K562 (cell line): ENCODE data around the gene AGAP1. TPM values are rescaled to one million over a fixed set of nuclear protein-coding genes. Genes with fewer than 3 reads are reported as not detected.

Experiments used
- DDX20 ChIP-seq: fragments of 450-650 bp; IDR thresholded peaks from 2 replicates; pipeline ENCODE4 v1.6.1; 2016; ENCODE audit warnings: missing genetic modification characterization, low read depth, mild to moderate bottlenecking, missing compliant biosample characterization, moderate library complexity
- DMBX1 ChIP-seq: fragments of 250-450 bp; sonication (Bioruptor Pico); IDR thresholded peaks from 2 replicates; pipeline ENCODE4 v1.8.0; 2022; ENCODE audit warnings: inconsistent platforms, mild to moderate bottlenecking, moderate library complexity, borderline replicate concordance
- HDAC8 ChIP-seq: fragments of 450-650 bp; IDR thresholded peaks from 2 replicates; pipeline ENCODE4 v1.6.1; 2016; ENCODE audit warnings: mild to moderate bottlenecking, missing genetic modification characterization, moderate library complexity, missing compliant biosample characterization
- HNRNPK ChIP-seq: fragments of 200-400 bp; formaldehyde crosslinking; IDR thresholded peaks from one replicate; pipeline ENCODE4 v1.6.1; 2018; ENCODE audit warnings: mild to moderate bottlenecking, low read depth, low read length; ENCODE audit not compliant: poor library complexity, severe bottlenecking
- IRF1 ChIP-seq: sonication (generic); formaldehyde crosslinking; IDR thresholded peaks from 2 replicates; pipeline ENCODE4 v1.8.0; 2022; ENCODE audit warnings: missing genetic modification reagents, mild to moderate bottlenecking, borderline replicate concordance
- KLF1 ChIP-seq: fragments of 450-650 bp; IDR thresholded peaks from 2 replicates; pipeline ENCODE4 v1.6.1; 2016; ENCODE audit warnings: missing genetic modification characterization, missing compliant biosample characterization
- NELFE ChIP-seq: IDR thresholded peaks from 2 replicates; pipeline ENCODE4 v1.6.1; 2011; ENCODE audit warnings: mild to moderate bottlenecking; ENCODE audit not compliant: insufficient read depth, insufficient read length
- PHF21A ChIP-seq: fragments of 450-650 bp; IDR thresholded peaks from 2 replicates; pipeline ENCODE4 v1.6.1; 2017; ENCODE audit warnings: low read depth, borderline replicate concordance
- POLR2AphosphoS2 ChIP-seq: IDR thresholded peaks from 2 replicates; pipeline ENCODE4 v1.6.1; 2012; ENCODE audit warnings: low read length, improper control_type of control experiment
- SMC3 ChIP-seq: conservative IDR thresholded peaks from 2 replicates; pipeline ENCODE4 v1.6.1; 2011; ENCODE audit warnings: low read depth, low read length, improper control_type of control experiment; ENCODE audit not compliant: insufficient read depth
- STAT5A ChIP-seq: IDR thresholded peaks from 2 replicates; pipeline ENCODE4 v1.6.1; 2012; ENCODE audit warnings: low read length, inconsistent platforms, borderline replicate concordance
- TARDBP ChIP-seq: fragments of 450-650 bp; IDR thresholded peaks from 2 replicates; pipeline ENCODE4 v1.6.1; 2016
- ZNF512 ChIP-seq: IDR thresholded peaks from 2 replicates; pipeline ENCODE4 v1.6.1; 2016; ENCODE audit warnings: missing genetic modification characterization, missing compliant biosample characterization
- ZNF696 ChIP-seq: fragments of 250-450 bp; sonication (Bioruptor Pico); conservative IDR thresholded peaks from 2 replicates; pipeline ENCODE4 v1.4.0; 2020; ENCODE audit warnings: mild to moderate bottlenecking, moderate library complexity
- polyA plus RNA-seq, 8 experiments: library from polyadenylated mRNA; depleted of rRNA in 4 of 8; stranded (reverse) in 5 of 8; unstranded in 3 of 8; fragments of >200 nt; fragmentation: Nextera tagmentation in 2 of 8; fragmentation: Illumina TruSeq in 1 of 8; extraction: Ambion mirVana in 2 of 8; extraction: Trizol in 1 of 8; gene quantifications; 2 replicates each; pipeline versions ENCODE4 v1.2.1 to v1.2.3, GENCODE V29; 2011 to 2014; ENCODE audit warnings: inconsistent platforms in 1 of 8, missing spikeins in 1 of 8
- total RNA-seq, 7 experiments: library from RNA; depleted of rRNA in 6 of 7; stranded (reverse); fragments of >200 nt in 6 of 7; fragmentation: Illumina TruSeq in 2 of 7; extraction: Trizol in 2 of 7; gene quantifications; 2 replicates each; pipeline versions ENCODE4 v1.2.1 to v1.2.3, GENCODE V29; 2011 to 2021; ENCODE audit warnings: low replicate concordance in 1 of 7

The AGAP1 gene
- total and polyA plus RNA-seq, 9 of the 15 experiments (the other 6 are each of a cell fraction or from before 2014, with no cell fraction given) = 1.3 to 24.0 (median 10.6) TPM

GRCh38 chr2:235958931-235959410 is 465.1 kb downstream of the AGAP1 start (continued):
- no peak for TF ChIP-seq ZNF512 (tag)
- TF ChIP-seq NELFE = no peak
- no peak for TF ChIP-seq TARDBP
- TF ChIP-seq KLF1 (tag) = no peak
- no peak for TF ChIP-seq SMC3
- TF ChIP-seq DMBX1 = no peak
- TF ChIP-seq HDAC8 (tag) = no peak
- TF ChIP-seq DDX20 (tag) = no peak
- TF ChIP-seq POLR2AphosphoS2 = no peak
- TF ChIP-seq IRF1 = no peak
- no peak for TF ChIP-seq ZNF696 (CRISPR knock-in tag)
- no peak for TF ChIP-seq HNRNPK
- no peak for TF ChIP-seq STAT5A
- TF ChIP-seq PHF21A = no peak
- TF ChIP-seq, all 486 proteins: peak for 0
